Prostate gland (tissue), 2 donors: ENCODE data around the gene FTCD. TPM values are rescaled to one million over a fixed set of nuclear protein-coding genes. Genes with fewer than 3 reads are reported as not detected.

Source experiments
- DNase-seq: peaks from one replicate; pipeline ENCODE4 v3.0.0-alpha.2; 2019; ENCODE audit warnings: low spot score
- H3K27ac ChIP-seq, 2 donors: fragments of 200-600 bp; sonication (generic); 2 replicates each; pipeline ENCODE4 v1.5.1; 2017 to 2019
- H3K27me3 ChIP-seq: fragments of 200-600 bp; sonication (generic); replicated peaks from 2 replicates; pipeline ENCODE4 v1.5.1; 2019; ENCODE audit not compliant: insufficient read depth
- H3K36me3 ChIP-seq, 2 donors: fragments of 200-600 bp; sonication (generic); 1 replicate in 1 of 2; 2 replicates in 1 of 2; pipeline versions ENCODE4 v1.5.1 to v1.8.1; 2017 to 2019
- H3K4me1 ChIP-seq: fragments of 200-600 bp; sonication (generic); replicated peaks from 2 replicates; pipeline ENCODE4 v1.5.1; 2019
- H3K4me3 ChIP-seq, 2 donors: fragments of 200-600 bp; sonication (generic); 2 replicates each; pipeline ENCODE4 v1.5.1; 2017 to 2019
- H3K9me3 ChIP-seq: fragments of 200-600 bp; sonication (generic); 2 replicates; pipeline ENCODE4 v1.5.1; 2017
- CTCF ChIP-seq, 4 experiments: fragments of 200-600 bp in 2 of 4; fragments of 450-650 bp in 2 of 4; sonication (generic) in 2 of 4; IDR thresholded peaks; 1 replicate in 3 of 4; 2 replicates in 1 of 4; pipeline ENCODE4 v1.5.1; 2016 to 2019; ENCODE audit warnings: antibody characterized with exemption in 4 of 4, mild to moderate bottlenecking in 2 of 4, moderate library complexity in 2 of 4
- POLR2A ChIP-seq: fragments of 450-650 bp; IDR thresholded peaks from one replicate; pipeline ENCODE4 v1.6.1; 2016; ENCODE audit warnings: antibody characterized with exemption, mild to moderate bottlenecking
- POLR2AphosphoS5 ChIP-seq: sonication (generic); formaldehyde crosslinking; IDR thresholded peaks from one replicate; pipeline ENCODE4 v1.6.1; 2017; ENCODE audit warnings: antibody characterized with exemption
- WGBS: methylation state at CpG from one replicate; pipeline ENCODE4 v1.1.5; 2018; 5-methylcytosine and 5-hydroxymethylcytosine counted together
- intact Hi-C: fragments of 100-400 bp; cut with DNase I; formaldehyde crosslinking; loops from one replicate; pipeline ENCODE4 v1.14.2; 2022
- total RNA-seq, 2 donors: library from RNA; depleted of rRNA; stranded (reverse); fragments of >200 nt; gene quantifications; one replicate each; pipeline ENCODE4 v1.1.0, GENCODE V29; 2016

The FTCD gene
- total RNA-seq, 2 donors from 2014 or later: 1.4 to 19.0 TPM

- Histone ChIP-seq H3K36me3 (peaks cover 0 to 11% of the 10 kb centered on the region in 2 donors), H3K4me1 (no peaks in the 10 kb centered on the region), H3K27ac (no peak overlapping the region), H3K4me3 (no peak overlapping the region), H3K9me3 (no peaks in the 10 kb centered on the region), H3K27me3 (no peaks in the 10 kb centered on the region)
- TF ChIP-seq POLR2AphosphoS5 (no peak), POLR2A (no peak), CTCF (IDR thresholded peaks at IDR 0.05) (no peak)
- intact Hi-C loops: no loop called here
- 93% methylated on average over 20 of the region's 20 CpGs for WGBS
- no peak for DNase-seq
Measured at GRCh38 chr21:46112725-46113215, 42.6 kb downstream of the FTCD start.

GRCh38 chr21:46111857-46112724 lies 43.3 kb downstream of the FTCD start:
- no peak overlapping the region for H3K4me3 ChIP-seq
- WGBS: 92% methylated on average over 66 of the region's 69 CpGs
- H3K27me3 ChIP-seq: no peaks in the 10 kb centered on the region
- H3K36me3 ChIP-seq: peaks cover 0 to 11% of the 10 kb centered on the region in 2 donors
- no peak for DNase-seq
- no peaks in the 10 kb centered on the region for H3K4me1 ChIP-seq
- no peak overlapping the region for H3K27ac ChIP-seq
- H3K9me3 ChIP-seq: no peaks in the 10 kb centered on the region
- intact Hi-C loops: no loop called here
- TF ChIP-seq CTCF (IDR thresholded peaks at IDR 0.05): no peak
- no peak for TF ChIP-seq POLR2AphosphoS5
- no peak for TF ChIP-seq POLR2A

GRCh38 chr21:46111193-46111571 lies 44.2 kb downstream of the FTCD start:
- no peak overlapping the region for H3K4me3 ChIP-seq
- no peaks in the 10 kb centered on the region for H3K9me3 ChIP-seq
- H3K36me3 ChIP-seq: peaks cover 0 to 11% of the 10 kb centered on the region in 2 donors
- no peaks in the 10 kb centered on the region for H3K4me1 ChIP-seq
- intact Hi-C loops: no loop called here
- TF ChIP-seq CTCF (IDR thresholded peaks at IDR 0.05): no peak
- no peak for TF ChIP-seq POLR2A
- TF ChIP-seq POLR2AphosphoS5: no peak
- H3K27me3 ChIP-seq: no peaks in the 10 kb centered on the region
- no peak overlapping the region for H3K27ac ChIP-seq
- DNase-seq: peak; percentile 2
- 87% methylated on average over 12 of the region's 12 CpGs for WGBS

GRCh38 chr21:46110499-46111192 lies 44.7 kb downstream of the FTCD start:
- TF ChIP-seq POLR2AphosphoS5 (no peak), POLR2A (no peak), CTCF (IDR thresholded peaks at IDR 0.05) (peak in 1 of 4 experiments; percentile 21)
- 62% methylated on average over 19 of the region's 20 CpGs for WGBS
- Histone ChIP-seq H3K4me3 (no peak overlapping the region), H3K9me3 (no peaks in the 10 kb centered on the region), H3K27ac (no peak overlapping the region), H3K27me3 (no peaks in the 10 kb centered on the region), H3K4me1 (no peaks in the 10 kb centered on the region), H3K36me3 (peaks cover 0 to 11% of the 10 kb centered on the region in 2 donors)
- intact Hi-C loops: no loop called here
- peak; percentile 3 for DNase-seq
